ENCODE results near the gene NDUFAF8. TPM values are rescaled to one million over a fixed set of nuclear protein-coding genes. Genes with fewer than 3 reads are reported as not detected.

Gene NDUFAF8
- 10 to 100 TPM; 31.0 to 57.9 TPM for total RNA-seq

- peak within 1 kb of the TSS; percentile 93 for H3K4me3 Mint-ChIP-seq
- intact Hi-C loops (cut with DNase I, micrococcal nuclease), result loop anchor here (1.0 to 2.0 kb wide), 13 partner anchors 16 to 824 kb away; partner anchors contain the start of genes ACTG1 (in 1 of the 2), CHMP6 (in 1 of the 2), ENDOV (in 1 of the 2) and FAAP100 (in 1 of the 2)
- no peaks in the 10 kb centered on the region for H3K27me3 Mint-ChIP-seq
- H3K9me3 Mint-ChIP-seq (ENCODE audit: low read depth), result no peaks in the 10 kb centered on the region
- ChIA-PET POLR2A (interaction anchor here (0.6 to 1.6 kb wide), 6 partner anchors 14 to 313 kb away, joined by 3 to 8 read pairs (median 4); partner anchors contain the start of genes ACTG1, CEP131 and FAAP100), CTCF (interaction anchor here (0.6 to 1.7 kb wide), 6 partner anchors 9 to 144 kb away, joined by 3 to 7 read pairs (median 3); partner anchors contain the start of gene CEP131)
- DNase-seq, result peak; percentile 97
- H3K27ac Mint-ChIP-seq, result peak within 1 kb of the TSS; percentile 96
- peaks cover 21% of the 10 kb centered on the region for H3K36me3 Mint-ChIP-seq (ENCODE audit: low read depth)
- H3K4me1 Mint-ChIP-seq, result peaks cover 25% of the 10 kb centered on the region
- ATAC-seq, result peak; percentile 99
Observed at GRCh38 chr17:81238815-81239713, at the start of gene NDUFAF8, which contains the start of gene TEPSIN. Gene NDUFAF8, plus strand, starts transcription at chr17:81239318. Its CDS starts 46 bp downstream, at chr17:81239364. Gene TEPSIN, minus strand, starts transcription at chr17:81239055. Its CDS starts 22 bp downstream, at chr17:81239033.

GRCh38 chr17:81189670-81190530 lies 49.2 kb upstream of the NDUFAF8 start:
- no peaks in the 10 kb centered on the region for H3K4me1 Mint-ChIP-seq
- no peak overlapping the region for H3K4me3 Mint-ChIP-seq
- ChIA-PET CTCF (interaction anchor here (0.6 kb wide), 1 partner anchor 642 kb away, joined by 4 read pairs; no protein-coding TSS in a partner anchor), POLR2A (no interaction called here)
- DNase-seq (no peak), ATAC-seq (no peak)
- no peaks in the 10 kb centered on the region for H3K9me3 Mint-ChIP-seq (ENCODE audit: low read depth)
- H3K36me3 Mint-ChIP-seq (ENCODE audit: low read depth), result no peaks in the 10 kb centered on the region
- intact Hi-C loops (cut with DNase I, micrococcal nuclease), result no loop called here
- no peak overlapping the region for H3K27ac Mint-ChIP-seq
- H3K27me3 Mint-ChIP-seq, result no peaks in the 10 kb centered on the region

- intact Hi-C loops (cut with DNase I, micrococcal nuclease), result no loop called here
- Mint-ChIP-seq H3K36me3 (ENCODE audit: low read depth) (no peaks in the 10 kb centered on the region), H3K4me1 (no peaks in the 10 kb centered on the region), H3K4me3 (no peak overlapping the region), H3K9me3 (ENCODE audit: low read depth) (no peaks in the 10 kb centered on the region), H3K27me3 (no peaks in the 10 kb centered on the region), H3K27ac (no peak overlapping the region)
- ChIA-PET CTCF (interaction anchor here (0.6 kb wide), 1 partner anchor 643 kb away, joined by 4 read pairs; no protein-coding TSS in a partner anchor), POLR2A (no interaction called here)
- ATAC-seq, result no peak
- DNase-seq, result no peak
Observed at GRCh38 chr17:81190591-81190990, 48.5 kb upstream of the NDUFAF8 start.

GRCh38 chr17:81191116-81191515 lies 48.0 kb upstream of the NDUFAF8 start:
- ChIA-PET POLR2A (no interaction called here), CTCF (no interaction called here)
- Mint-ChIP-seq H3K9me3 (ENCODE audit: low read depth) (no peaks in the 10 kb centered on the region), H3K4me3 (no peak overlapping the region), H3K27ac (no peak overlapping the region), H3K27me3 (no peaks in the 10 kb centered on the region), H3K36me3 (ENCODE audit: low read depth) (no peaks in the 10 kb centered on the region), H3K4me1 (no peaks in the 10 kb centered on the region)
- intact Hi-C loops (cut with DNase I, micrococcal nuclease), result no loop called here
- DNase-seq (no peak), ATAC-seq (no peak)

- Mint-ChIP-seq H3K36me3 (ENCODE audit: low read depth) (no peaks in the 10 kb centered on the region), H3K4me1 (no peaks in the 10 kb centered on the region), H3K4me3 (no peak overlapping the region), H3K27me3 (no peaks in the 10 kb centered on the region), H3K9me3 (ENCODE audit: low read depth) (no peaks in the 10 kb centered on the region), H3K27ac (no peak overlapping the region)
- ChIA-PET POLR2A (no interaction called here), CTCF (no interaction called here)
- intact Hi-C loops (cut with DNase I, micrococcal nuclease), result no loop called here
- DNase-seq, result no peak
- no peak for ATAC-seq
Observed at GRCh38 chr17:81191646-81192045, 47.5 kb upstream of the NDUFAF8 start.

GRCh38 chr17:81192386-81193050 lies 46.6 kb upstream of the NDUFAF8 start:
- H3K27me3 Mint-ChIP-seq, result no peaks in the 10 kb centered on the region
- ATAC-seq (no peak), DNase-seq (no peak)
- no peak overlapping the region for H3K4me3 Mint-ChIP-seq
- intact Hi-C loops (cut with DNase I, micrococcal nuclease), result no loop called here
- ChIA-PET POLR2A (no interaction called here), CTCF (no interaction called here)
- H3K36me3 Mint-ChIP-seq (ENCODE audit: low read depth), result no peaks in the 10 kb centered on the region
- H3K9me3 Mint-ChIP-seq (ENCODE audit: low read depth), result no peaks in the 10 kb centered on the region
- H3K4me1 Mint-ChIP-seq, result no peaks in the 10 kb centered on the region
- H3K27ac Mint-ChIP-seq, result no peak overlapping the region

GRCh38 chr17:81193051-81193410 lies 46.1 kb upstream of the NDUFAF8 start:
- POLR2A ChIA-PET, result no interaction called here
- Mint-ChIP-seq H3K4me1 (no peaks in the 10 kb centered on the region), H3K4me3 (no peak overlapping the region), H3K9me3 (ENCODE audit: low read depth) (no peaks in the 10 kb centered on the region), H3K36me3 (ENCODE audit: low read depth) (no peaks in the 10 kb centered on the region), H3K27me3 (no peaks in the 10 kb centered on the region), H3K27ac (no peak overlapping the region)
- intact Hi-C loops (cut with DNase I, micrococcal nuclease), result no loop called here
- ATAC-seq, result no peak
- CTCF ChIA-PET, result no interaction called here
- DNase-seq, result no peak

- ATAC-seq (no peak), DNase-seq (no peak)
- POLR2A ChIA-PET, result no interaction called here
- H3K27me3 Mint-ChIP-seq, result no peaks in the 10 kb centered on the region
- intact Hi-C loops (cut with DNase I, micrococcal nuclease), result no loop called here
- no peaks in the 10 kb centered on the region for H3K36me3 Mint-ChIP-seq (ENCODE audit: low read depth)
- H3K9me3 Mint-ChIP-seq (ENCODE audit: low read depth), result no peaks in the 10 kb centered on the region
- H3K4me3 Mint-ChIP-seq, result no peak overlapping the region
- CTCF ChIA-PET, result no interaction called here
- no peak overlapping the region for H3K27ac Mint-ChIP-seq
- no peaks in the 10 kb centered on the region for H3K4me1 Mint-ChIP-seq
Observed at GRCh38 chr17:81193470-81194224, 45.5 kb upstream of the NDUFAF8 start.

- intact Hi-C loops (cut with DNase I, micrococcal nuclease), result no loop called here
- ChIA-PET CTCF (no interaction called here), POLR2A (no interaction called here)
- H3K9me3 Mint-ChIP-seq (ENCODE audit: low read depth), result no peaks in the 10 kb centered on the region
- no peaks in the 10 kb centered on the region for H3K4me1 Mint-ChIP-seq
- ATAC-seq (no peak), DNase-seq (no peak)
- no peak overlapping the region for H3K27ac Mint-ChIP-seq
- H3K27me3 Mint-ChIP-seq, result no peaks in the 10 kb centered on the region
- no peaks in the 10 kb centered on the region for H3K36me3 Mint-ChIP-seq (ENCODE audit: low read depth)
- H3K4me3 Mint-ChIP-seq, result no peak overlapping the region
Observed at GRCh38 chr17:81194225-81194760, 44.8 kb upstream of the NDUFAF8 start.

GRCh38 chr17:81194941-81195901 lies 43.9 kb upstream of the NDUFAF8 start:
- ChIA-PET POLR2A (no interaction called here), CTCF (no interaction called here)
- no peak overlapping the region for H3K27ac Mint-ChIP-seq
- no peak for ATAC-seq
- intact Hi-C loops (cut with DNase I, micrococcal nuclease), result no loop called here
- H3K4me1 Mint-ChIP-seq, result no peaks in the 10 kb centered on the region
- DNase-seq, result no peak
- H3K27me3 Mint-ChIP-seq, result no peaks in the 10 kb centered on the region
- no peaks in the 10 kb centered on the region for H3K9me3 Mint-ChIP-seq (ENCODE audit: low read depth)
- H3K36me3 Mint-ChIP-seq (ENCODE audit: low read depth), result no peaks in the 10 kb centered on the region
- no peak overlapping the region for H3K4me3 Mint-ChIP-seq
